GM23248 (cell line): ENCODE data around the gene PKD2L1.

Experiments used
- EZH2 ChIP-seq: fragments of 200-600 bp; sonication (generic); IDR thresholded peaks from 2 replicates; pipeline ENCODE4 v1.6.1; 2018; ENCODE audit warnings: antibody characterized with exemption, mild to moderate bottlenecking; ENCODE audit not compliant: insufficient read depth, poor library complexity, severe bottlenecking
- EZH2phosphoT487 ChIP-seq: fragments of 200-600 bp; sonication (generic); IDR thresholded peaks from 2 replicates; pipeline ENCODE4 v1.6.1; 2018; ENCODE audit warnings: antibody characterized with exemption, moderate library complexity, mild to moderate bottlenecking, low read depth; ENCODE audit not compliant: insufficient read depth

GRCh38 chr10:100372415-100373297 lies 42.6 kb upstream of the PKD2L1 start:
- TF ChIP-seq EZH2 (no peak), EZH2phosphoT487 (no peak)
